HG03280 (cell line): Measurements from ENCODE around the gene KMT2E.
"Not testable (repeated sequence)": the region's sequence is repeated elsewhere in the genome, so short reads cannot be mapped to it uniquely, and the experiment has no call there.

ENCODE experiments used
- ATAC-seq: cut with Tn5 transposase; IDR thresholded peaks from one replicate; pipeline ENCODE4 v1.9.1; 2021; ENCODE audit warnings: mild to moderate bottlenecking, moderate library complexity; ENCODE audit not compliant: unreplicated experiment

KMT2E gene, protein sequence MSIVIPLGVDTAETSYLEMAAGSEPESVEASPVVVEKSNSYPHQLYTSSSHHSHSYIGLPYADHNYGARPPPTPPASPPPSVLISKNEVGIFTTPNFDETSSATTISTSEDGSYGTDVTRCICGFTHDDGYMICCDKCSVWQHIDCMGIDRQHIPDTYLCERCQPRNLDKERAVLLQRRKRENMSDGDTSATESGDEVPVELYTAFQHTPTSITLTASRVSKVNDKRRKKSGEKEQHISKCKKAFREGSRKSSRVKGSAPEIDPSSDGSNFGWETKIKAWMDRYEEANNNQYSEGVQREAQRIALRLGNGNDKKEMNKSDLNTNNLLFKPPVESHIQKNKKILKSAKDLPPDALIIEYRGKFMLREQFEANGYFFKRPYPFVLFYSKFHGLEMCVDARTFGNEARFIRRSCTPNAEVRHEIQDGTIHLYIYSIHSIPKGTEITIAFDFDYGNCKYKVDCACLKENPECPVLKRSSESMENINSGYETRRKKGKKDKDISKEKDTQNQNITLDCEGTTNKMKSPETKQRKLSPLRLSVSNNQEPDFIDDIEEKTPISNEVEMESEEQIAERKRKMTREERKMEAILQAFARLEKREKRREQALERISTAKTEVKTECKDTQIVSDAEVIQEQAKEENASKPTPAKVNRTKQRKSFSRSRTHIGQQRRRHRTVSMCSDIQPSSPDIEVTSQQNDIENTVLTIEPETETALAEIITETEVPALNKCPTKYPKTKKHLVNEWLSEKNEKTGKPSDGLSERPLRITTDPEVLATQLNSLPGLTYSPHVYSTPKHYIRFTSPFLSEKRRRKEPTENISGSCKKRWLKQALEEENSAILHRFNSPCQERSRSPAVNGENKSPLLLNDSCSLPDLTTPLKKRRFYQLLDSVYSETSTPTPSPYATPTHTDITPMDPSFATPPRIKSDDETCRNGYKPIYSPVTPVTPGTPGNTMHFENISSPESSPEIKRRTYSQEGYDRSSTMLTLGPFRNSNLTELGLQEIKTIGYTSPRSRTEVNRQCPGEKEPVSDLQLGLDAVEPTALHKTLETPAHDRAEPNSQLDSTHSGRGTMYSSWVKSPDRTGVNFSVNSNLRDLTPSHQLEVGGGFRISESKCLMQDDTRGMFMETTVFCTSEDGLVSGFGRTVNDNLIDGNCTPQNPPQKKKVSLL (N-terminal part only)

GRCh38 chr7:105013816-105014692 lies at the start of gene KMT2E:
TSS of gene KMT2E (plus strand) at chr7:105014205. CDS start at chr7:105040953, 26,748 bp downstream.
- ATAC-seq, result peak; percentile 32

DNA sequence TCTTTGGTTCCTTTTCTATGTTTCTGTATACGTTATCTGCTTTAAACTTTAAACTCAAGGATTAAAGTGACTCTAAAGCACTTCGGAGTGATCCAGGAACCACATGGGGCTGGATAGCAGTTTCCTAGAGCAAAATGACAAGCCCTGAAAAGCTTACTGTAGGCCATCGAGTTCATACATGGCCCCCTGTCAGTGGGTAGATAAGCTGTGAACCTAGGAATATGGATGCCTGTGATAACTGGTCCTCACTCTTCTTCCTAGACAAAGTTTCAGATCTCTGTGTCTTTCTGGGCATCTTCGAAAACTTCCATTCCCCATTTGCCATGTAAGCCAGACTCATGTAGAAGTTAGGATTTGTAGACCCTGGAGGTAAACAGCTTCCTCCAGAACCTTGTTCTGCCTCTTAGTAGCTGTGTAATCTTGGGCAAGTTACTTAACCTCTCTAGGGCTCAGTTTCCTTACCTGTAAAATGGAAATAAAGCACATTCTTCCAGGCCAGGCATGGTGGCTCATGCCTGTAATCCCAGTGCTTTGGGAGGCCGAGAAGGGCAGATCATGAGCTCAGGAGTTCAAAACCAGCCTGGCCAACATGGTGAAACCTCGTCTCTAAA lies 49.3 kb upstream of the KMT2E start:
- ATAC-seq, result no peak

- ATAC-seq, result no peak
Measured at GRCh38 chr7:104966022-104966421, 48.0 kb upstream of the KMT2E start.

GRCh38 chr7:104967088-104967487 lies 46.9 kb upstream of the KMT2E start:
- no peak for ATAC-seq

DNA sequence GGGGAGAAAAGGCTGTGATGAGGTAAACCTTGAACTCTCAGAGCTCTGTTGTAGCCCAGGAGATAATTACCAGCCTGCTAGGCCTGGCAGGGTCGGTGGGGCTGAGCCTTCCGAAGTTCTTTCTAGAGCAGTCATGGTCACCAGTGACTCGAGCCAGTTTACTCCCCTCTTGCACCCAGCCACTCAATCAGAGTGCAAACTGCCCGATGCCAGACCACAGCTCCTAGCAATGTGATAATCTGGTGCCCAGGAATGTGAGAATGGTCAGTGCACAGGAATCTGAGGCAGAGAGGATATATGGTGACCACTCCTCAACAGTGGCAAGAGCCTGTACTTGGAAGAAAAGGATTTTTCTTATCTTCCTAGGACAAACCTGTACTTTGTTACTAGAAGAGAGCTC lies 46.4 kb upstream of the KMT2E start:
- ATAC-seq, result no peak

GRCh38 chr7:104968648-104969047 lies 45.4 kb upstream of the KMT2E start:
- no peak for ATAC-seq

DNA sequence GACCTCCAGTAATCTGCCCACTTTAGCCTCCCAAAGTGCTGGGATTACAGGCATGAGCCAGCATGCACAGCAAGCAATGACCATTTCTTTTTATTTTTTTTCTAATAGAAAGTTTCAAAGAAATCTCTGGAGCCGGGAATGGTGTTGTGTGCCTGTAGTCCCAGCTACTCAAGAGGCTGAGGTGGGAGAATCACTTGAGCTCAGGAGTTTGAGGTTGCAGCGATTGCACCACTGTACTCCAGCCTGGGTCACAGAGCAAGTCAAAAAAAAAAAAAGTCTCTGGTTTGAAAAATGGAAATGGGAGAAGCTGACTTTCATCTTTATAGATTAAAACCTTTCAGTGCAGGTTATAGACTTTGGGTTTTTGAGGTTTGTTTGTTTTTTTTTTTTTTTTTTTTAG lies 44.8 kb upstream of the KMT2E start:
- ATAC-seq, result no peak

DNA sequence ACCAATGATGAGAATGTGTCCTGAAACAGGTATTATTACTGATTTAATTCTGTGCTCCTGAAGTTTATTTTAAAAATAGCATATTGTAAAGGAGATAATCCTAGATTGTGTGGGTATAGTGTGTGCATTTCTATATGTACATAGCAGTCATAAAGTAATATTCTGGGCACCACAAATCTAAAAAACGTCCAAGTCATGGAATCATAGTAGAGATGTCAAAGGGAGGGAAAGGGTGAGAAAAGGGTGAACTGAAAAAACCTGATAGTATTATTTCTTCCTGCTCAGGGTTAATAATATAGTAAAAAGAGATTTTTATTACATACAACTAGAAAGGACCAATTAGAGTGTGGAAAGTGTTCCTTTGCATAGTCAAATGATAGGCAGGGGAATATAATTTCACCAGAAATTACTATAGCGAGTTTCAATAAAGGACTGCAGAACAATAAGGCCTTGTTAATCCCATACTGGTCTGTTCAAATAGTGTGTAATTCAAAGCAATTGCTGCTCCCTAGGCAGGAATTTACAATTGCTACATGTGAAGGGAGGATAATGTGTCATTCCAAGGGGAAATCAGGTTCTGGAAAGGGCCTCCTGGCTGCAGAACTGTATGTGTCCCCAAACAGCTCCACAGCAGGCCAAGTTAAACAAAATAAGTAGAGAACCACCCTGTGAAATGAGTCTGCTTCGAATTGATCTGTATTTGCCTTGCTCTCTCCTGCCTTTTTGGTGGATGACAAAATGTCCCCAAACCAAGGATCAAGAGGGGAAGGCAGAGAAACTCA lies 42.5 kb upstream of the KMT2E start:
- ATAC-seq, result no peak

GRCh38 chr7:104972500-104972899 lies 41.5 kb upstream of the KMT2E start:
- ATAC-seq, result no peak

- no peak for ATAC-seq
Measured at GRCh38 chr7:104973227-104973626, 40.8 kb upstream of the KMT2E start.

GRCh38 chr7:104973909-104974415 lies 40.0 kb upstream of the KMT2E start:
- ATAC-seq, result no peak

GRCh38 chr7:104975553-104975952 lies 38.5 kb upstream of the KMT2E start:
- ATAC-seq, result not testable (repeated sequence)

DNA sequence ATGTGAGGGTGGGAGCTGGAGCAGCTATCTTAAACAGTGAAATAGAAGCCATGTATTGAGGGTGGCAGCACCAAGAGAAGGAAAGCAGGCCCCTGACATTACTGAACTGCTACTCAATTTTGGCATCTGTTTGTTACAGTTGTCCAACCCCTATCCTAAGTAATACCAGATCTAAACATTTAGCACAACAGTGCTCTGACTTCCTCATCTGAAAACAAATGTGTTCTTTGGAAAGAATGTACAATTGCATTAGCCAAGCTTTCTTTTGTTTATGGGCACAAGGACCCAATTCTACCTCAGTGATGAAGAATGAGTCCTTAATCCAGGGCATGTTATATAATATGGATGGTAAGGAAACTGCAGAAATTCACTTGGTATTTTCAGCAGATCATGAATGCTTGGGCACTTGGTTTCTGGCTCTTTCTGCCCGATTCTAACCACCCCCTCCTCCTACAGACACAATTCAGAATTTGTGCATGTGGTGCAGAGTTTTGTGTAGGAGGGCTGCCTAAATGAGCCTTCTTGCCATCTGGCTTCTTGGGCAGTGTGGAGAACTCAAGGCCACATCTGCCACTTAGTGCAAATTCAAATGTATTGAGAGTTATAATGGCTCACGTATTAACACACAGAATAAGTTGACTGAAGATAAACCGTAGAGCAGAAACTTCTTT lies 36.9 kb upstream of the KMT2E start:
- ATAC-seq, result no peak

- no peak for ATAC-seq
Measured at GRCh38 chr7:104978460-104978859, 35.5 kb upstream of the KMT2E start.

GRCh38 chr7:104979167-104979841 lies 34.7 kb upstream of the KMT2E start:
- ATAC-seq, result no peak

DNA sequence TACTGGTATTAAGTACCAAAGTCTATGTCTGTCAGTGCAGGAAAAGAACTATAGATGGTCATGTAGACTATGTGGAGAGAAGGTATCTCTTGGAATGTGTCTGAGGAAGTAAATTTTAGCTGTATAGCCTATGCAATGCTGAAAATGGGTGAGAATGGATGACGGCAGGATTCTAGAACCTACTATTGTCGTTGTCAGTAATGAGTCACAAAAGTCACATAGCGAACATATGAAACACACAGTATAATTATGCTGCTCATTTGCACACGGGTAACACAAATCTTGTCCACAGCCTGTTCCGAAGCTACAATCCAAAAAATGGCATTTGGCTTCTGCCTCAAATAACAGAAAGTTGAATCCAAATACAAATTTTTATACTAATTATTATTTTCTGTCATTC lies 33.6 kb upstream of the KMT2E start:
- no peak for ATAC-seq

DNA sequence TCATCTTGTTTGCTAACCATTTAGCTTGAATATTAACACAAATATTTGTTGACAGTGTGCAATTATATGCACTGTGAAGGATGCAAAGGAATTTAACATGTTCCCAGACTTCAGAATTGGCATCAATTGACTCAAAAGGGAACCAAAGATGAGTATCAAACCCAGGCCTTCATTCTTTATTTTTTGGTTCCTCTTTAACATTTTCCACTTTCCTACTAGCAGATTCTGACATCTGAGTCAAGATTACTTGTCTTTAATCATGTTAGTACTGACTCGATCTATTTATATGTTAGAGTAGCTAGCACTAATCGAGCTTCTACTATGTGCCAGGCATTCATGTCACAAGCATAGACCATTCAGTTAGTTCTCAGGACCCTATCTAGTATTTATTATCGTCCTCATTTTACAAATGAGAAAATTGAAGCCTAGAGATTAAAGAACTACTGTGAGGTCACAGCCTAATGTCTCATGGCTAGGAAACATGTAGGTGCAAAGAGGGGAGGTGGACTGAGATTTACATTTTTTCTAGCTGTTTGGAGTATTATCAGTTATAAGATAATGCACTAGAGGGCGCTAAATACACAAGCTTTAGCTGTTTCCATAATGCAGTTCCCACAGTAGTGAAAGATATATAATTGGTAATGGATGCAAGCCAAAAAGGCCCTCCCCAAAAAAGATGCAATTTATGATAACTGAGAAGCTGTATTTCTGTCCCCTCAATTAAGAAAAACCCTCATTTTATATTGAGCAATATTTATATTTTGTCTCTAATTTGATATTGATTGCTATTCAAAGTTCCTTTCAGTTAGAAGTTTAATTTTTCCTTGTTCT lies 32.9 kb upstream of the KMT2E start:
- no peak for ATAC-seq
